Tibial nerve (tissue), 4 donors: ENCODE results near the gene HDGFL2. TPM values are rescaled to one million over a fixed set of nuclear protein-coding genes. Genes with fewer than 3 reads are reported as not detected.

Experiments
- DNase-seq, 2 donors: peaks; one replicate each; pipeline ENCODE4 v3.0.0-alpha.2; 2019; ENCODE audit warnings: low spot score in 2 of 2
- H3K27ac ChIP-seq, 4 donors: fragments of 200-600 bp; sonication (generic) in 3 of 4; one replicate each; pipeline ENCODE4 v1.5.1; 2017 to 2019; ENCODE audit warnings: mild to moderate bottlenecking in 1 of 4
- H3K27me3 ChIP-seq, 2 donors: fragments of 200-600 bp; sonication (generic) in 1 of 2; one replicate each; pipeline versions ENCODE4 v1.5.1 to v1.6.0; 2017 to 2019
- H3K36me3 ChIP-seq, 3 donors: fragments of 200-600 bp; sonication (generic); one replicate each; pipeline ENCODE4 v1.5.1; 2018 to 2019
- H3K4me1 ChIP-seq, 4 donors: fragments of 200-600 bp; sonication (generic) in 3 of 4; one replicate each; pipeline ENCODE4 v1.5.1; 2017 to 2019
- H3K4me3 ChIP-seq, 4 donors: fragments of 200-600 bp; sonication (generic) in 3 of 4; one replicate each; pipeline ENCODE4 v1.5.1; 2017 to 2019; ENCODE audit warnings: mild to moderate bottlenecking in 1 of 4, moderate library complexity in 1 of 4
- H3K9me3 ChIP-seq, 4 donors: fragments of 200-600 bp; sonication (generic) in 3 of 4; one replicate each; pipeline ENCODE4 v1.5.1; 2017 to 2019
- EP300 ChIP-seq, 2 donors: sonication (generic); formaldehyde crosslinking; IDR thresholded peaks; one replicate each; pipeline ENCODE4 v1.6.1; 2017; ENCODE audit warnings: antibody characterized with exemption in 2 of 2, mild to moderate bottlenecking in 1 of 2
- POLR2A ChIP-seq, 2 donors: fragments of 450-650 bp; IDR thresholded peaks; one replicate each; pipeline ENCODE4 v1.6.1; 2017; ENCODE audit warnings: antibody characterized with exemption in 2 of 2, mild to moderate bottlenecking in 2 of 2, moderate library complexity in 2 of 2
- WGBS, 2 donors: methylation state at CpG; one replicate each; pipeline ENCODE4 v1.1.5; 2018; 5-methylcytosine and 5-hydroxymethylcytosine counted together
- total RNA-seq, 4 donors: library from RNA; depleted of rRNA; stranded (reverse); fragments of >200 nt; gene quantifications; one replicate each; pipeline ENCODE4 v1.1.0, GENCODE V29; 2016
- TF ChIP-seq, protein P1 (sequence below), 5 experiments: fragments of 200-600 bp in 3 of 5; fragments of 450-650 bp in 2 of 5; sonication (generic) in 3 of 5; IDR thresholded peaks; one replicate each; pipeline ENCODE4 v1.5.1; 2016 to 2019; ENCODE audit warnings: antibody characterized with exemption in 5 of 5, mild to moderate bottlenecking in 3 of 5, moderate library complexity in 2 of 5

The HDGFL2 gene
- total RNA-seq, 4 donors from 2014 or later, result 30.2 to 54.0 (median 48.7) TPM

DNA sequence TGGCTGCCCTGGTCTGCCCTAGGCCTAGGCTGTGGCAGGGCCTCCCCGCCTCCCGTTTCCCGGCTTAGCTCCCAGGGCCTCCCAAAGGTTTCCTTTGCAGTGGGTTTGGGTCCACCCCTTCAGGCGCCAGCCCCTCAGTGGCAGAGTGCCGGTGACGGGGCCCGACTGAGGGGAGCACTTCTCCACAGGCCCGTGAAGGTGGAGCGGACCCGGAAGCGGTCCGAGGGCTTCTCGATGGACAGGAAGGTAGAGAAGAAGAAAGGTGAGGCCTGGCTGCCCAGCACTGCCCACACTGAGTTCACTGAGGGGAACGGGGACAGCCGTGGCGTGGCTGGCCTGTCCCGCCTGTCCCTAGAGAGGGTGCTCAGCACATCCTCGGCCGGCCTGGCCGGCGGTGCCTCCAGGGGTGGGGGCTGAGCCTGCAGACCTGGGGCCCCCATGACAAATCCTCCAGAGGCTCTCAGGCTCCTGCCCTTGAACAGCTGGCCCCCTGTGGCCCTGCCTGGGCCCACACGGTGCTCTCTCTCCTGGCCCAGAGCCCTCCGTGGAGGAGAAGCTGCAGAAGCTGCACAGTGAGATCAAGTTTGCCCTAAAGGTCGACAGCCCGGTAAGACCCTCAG is 25.8 kb downstream of the HDGFL2 start:
- Histone ChIP-seq H3K27me3 (no peaks in the 10 kb centered on the region), H3K4me1 (no peaks in the 10 kb centered on the region), H3K9me3 (no peaks in the 10 kb centered on the region), H3K4me3 (no peak overlapping the region), H3K36me3 (peaks cover 8 to 98% (median 19%) of the 10 kb centered on the region in 3 donors), H3K27ac (no peak overlapping the region)
- no peak for DNase-seq
- TF ChIP-seq POLR2A (IDR thresholded peaks at IDR 0.05) (no peak), EP300 (IDR thresholded peaks at IDR 0.05) (no peak)
- TF ChIP-seq, protein P1, sequence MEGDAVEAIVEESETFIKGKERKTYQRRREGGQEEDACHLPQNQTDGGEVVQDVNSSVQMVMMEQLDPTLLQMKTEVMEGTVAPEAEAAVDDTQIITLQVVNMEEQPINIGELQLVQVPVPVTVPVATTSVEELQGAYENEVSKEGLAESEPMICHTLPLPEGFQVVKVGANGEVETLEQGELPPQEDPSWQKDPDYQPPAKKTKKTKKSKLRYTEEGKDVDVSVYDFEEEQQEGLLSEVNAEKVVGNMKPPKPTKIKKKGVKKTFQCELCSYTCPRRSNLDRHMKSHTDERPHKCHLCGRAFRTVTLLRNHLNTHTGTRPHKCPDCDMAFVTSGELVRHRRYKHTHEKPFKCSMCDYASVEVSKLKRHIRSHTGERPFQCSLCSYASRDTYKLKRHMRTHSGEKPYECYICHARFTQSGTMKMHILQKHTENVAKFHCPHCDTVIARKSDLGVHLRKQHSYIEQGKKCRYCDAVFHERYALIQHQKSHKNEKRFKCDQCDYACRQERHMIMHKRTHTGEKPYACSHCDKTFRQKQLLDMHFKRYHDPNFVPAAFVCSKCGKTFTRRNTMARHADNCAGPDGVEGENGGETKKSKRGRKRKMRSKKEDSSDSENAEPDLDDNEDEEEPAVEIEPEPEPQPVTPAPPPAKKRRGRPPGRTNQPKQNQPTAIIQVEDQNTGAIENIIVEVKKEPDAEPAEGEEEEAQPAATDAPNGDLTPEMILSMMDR (IDR thresholded peaks at IDR 0.05), result no peak
- WGBS, 2 donors, result 87 to 88% methylated on average over 16 to 22 of the region's 25 CpGs

DNA sequence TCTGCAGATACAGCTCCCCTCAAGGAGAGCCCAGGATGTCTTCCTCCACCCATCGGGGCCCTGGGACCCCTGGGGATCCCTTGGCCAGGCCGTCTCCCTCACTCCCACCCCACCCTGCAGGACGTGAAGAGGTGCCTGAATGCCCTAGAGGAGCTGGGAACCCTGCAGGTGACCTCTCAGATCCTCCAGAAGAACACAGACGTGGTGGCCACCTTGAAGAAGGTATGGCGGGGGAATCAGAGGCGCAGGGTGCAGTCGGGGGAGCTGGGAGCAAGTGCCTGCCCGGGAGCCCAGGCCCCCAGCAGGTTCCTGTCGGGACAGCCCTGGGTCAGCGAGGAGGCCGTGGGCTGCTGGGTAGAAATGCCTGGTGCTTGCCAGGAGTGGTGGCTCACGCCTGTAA is 26.6 kb downstream of the HDGFL2 start:
- Histone ChIP-seq H3K4me1 (no peaks in the 10 kb centered on the region), H3K36me3 (peaks cover 4 to 100% (median 16%) of the 10 kb centered on the region in 3 donors), H3K27me3 (no peaks in the 10 kb centered on the region), H3K27ac (no peak overlapping the region), H3K4me3 (no peak overlapping the region), H3K9me3 (no peaks in the 10 kb centered on the region)
- TF ChIP-seq POLR2A (IDR thresholded peaks at IDR 0.05) (no peak), EP300 (IDR thresholded peaks at IDR 0.05) (no peak)
- TF ChIP-seq, protein P1 (IDR thresholded peaks at IDR 0.05), result no peak
- DNase-seq, result no peak
- 89 to 93% methylated on average over 12 of the region's 12 CpGs for whole genome bisulfite sequencing, 2 donors

DNA sequence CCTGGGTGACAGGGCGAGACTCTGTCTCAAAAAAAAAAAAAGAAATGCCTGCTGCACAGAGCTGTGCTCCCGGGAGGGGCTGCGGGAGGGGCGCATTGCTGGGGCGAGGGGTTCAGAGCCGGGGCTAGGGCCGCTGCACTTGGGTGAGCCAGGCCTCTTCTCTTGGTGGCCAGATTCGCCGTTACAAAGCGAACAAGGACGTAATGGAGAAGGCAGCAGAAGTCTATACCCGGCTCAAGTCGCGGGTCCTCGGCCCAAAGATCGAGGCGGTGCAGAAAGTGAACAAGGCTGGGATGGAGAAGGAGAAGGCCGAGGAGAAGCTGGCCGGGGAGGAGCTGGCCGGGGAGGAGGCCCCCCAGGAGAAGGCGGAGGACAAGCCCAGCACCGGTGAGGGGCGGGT is 27.2 kb downstream of the HDGFL2 start:
- no peaks in the 10 kb centered on the region for H3K9me3 ChIP-seq
- H3K4me3 ChIP-seq, result no peak overlapping the region
- DNase-seq, result no peak
- no peaks in the 10 kb centered on the region for H3K27me3 ChIP-seq
- peaks cover 3 to 100% (median 11%) of the 10 kb centered on the region in 3 donors for H3K36me3 ChIP-seq
- H3K4me1 ChIP-seq, result peaks cover 0 to 5% (median 0%) of the 10 kb centered on the region in 4 donors
- 90 to 91% methylated on average over 23 of the region's 23 CpGs for WGBS, 2 donors
- TF ChIP-seq EP300 (IDR thresholded peaks at IDR 0.05) (no peak), POLR2A (IDR thresholded peaks at IDR 0.05) (no peak)
- no peak overlapping the region for H3K27ac ChIP-seq

DNA sequence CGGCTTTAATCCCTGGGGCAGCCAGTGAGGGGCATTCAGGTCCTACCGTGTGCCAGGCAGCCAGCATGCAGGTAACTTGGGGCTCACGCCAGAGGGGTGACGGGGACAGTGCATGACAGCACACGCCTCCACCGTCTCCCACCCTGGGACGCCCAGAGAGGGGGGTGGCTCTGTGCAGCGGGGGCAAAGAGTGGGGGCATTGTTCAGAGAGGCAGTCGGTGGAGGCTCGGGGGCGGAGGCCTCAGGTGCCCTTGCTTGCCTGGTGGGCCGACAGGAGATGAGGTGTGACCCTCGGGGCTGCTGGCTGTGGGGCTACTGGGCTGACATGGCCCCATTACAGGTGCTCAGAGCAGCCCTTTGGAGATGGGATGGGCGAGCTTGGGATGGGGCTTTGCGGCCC is 27.8 kb downstream of the HDGFL2 start:
- H3K4me3 ChIP-seq, result no peak overlapping the region
- WGBS, 2 donors, result 78 to 81% methylated on average over 13 to 15 of the region's 15 CpGs
- TF ChIP-seq, protein P1 (IDR thresholded peaks at IDR 0.05), result no peak
- TF ChIP-seq POLR2A (IDR thresholded peaks at IDR 0.05) (no peak), EP300 (IDR thresholded peaks at IDR 0.05) (no peak)
- DNase-seq, result no peak
- no peaks in the 10 kb centered on the region for H3K27me3 ChIP-seq
- H3K36me3 ChIP-seq, result peaks cover 3 to 100% (median 11%) of the 10 kb centered on the region in 3 donors
- no peaks in the 10 kb centered on the region for H3K9me3 ChIP-seq
- H3K4me1 ChIP-seq, result peaks cover 0 to 11% (median 0%) of the 10 kb centered on the region in 4 donors
- H3K27ac ChIP-seq, result no peak overlapping the region

DNA sequence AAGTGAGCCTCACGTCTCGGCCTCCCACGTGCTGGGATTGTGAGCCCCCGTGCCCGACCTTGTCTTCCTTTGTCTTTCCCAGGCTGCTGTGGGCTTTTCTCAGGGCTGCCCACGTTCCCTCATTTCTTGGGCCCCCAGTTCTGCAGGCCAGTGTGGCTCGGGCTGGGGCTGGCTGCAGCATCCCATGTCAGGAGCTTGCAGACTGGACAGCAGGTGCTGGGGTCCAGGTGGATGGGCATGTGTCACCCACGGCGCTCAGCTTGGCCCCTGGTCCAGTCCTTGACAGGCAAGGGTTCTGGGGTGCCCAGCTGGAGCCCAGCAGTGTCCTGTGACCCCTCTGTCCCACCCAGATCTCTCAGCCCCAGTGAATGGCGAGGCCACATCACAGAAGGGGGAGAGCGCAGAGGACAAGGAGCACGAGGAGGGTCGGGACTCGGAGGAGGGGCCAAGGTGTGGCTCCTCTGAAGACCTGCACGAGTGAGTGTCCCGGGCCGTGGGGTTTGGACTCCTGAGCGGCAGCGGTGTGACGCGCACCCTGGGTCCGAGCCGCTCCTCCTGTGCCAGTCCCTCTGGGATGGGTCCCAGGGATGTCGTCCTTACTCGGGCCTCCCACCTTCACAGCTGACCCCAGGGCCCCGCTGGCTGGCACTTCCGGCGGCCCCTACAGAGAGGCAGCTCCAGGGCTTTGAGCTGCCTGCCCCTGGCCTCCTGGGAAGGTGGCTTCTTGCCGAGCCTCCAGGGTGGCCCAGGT is 28.9 kb downstream of the HDGFL2 start:
- Histone ChIP-seq H3K9me3 (no peaks in the 10 kb centered on the region), H3K4me3 (no peak overlapping the region), H3K4me1 (peaks cover 0 to 14% (median 0%) of the 10 kb centered on the region in 4 donors), H3K27me3 (no peaks in the 10 kb centered on the region), H3K27ac (no peak overlapping the region), H3K36me3 (peaks cover 3 to 100% (median 10%) of the 10 kb centered on the region in 3 donors)
- WGBS, 2 donors, result 91 to 93% methylated on average over 23 to 25 of the region's 29 CpGs
- DNase-seq, result no peak
- TF ChIP-seq POLR2A (IDR thresholded peaks at IDR 0.05) (no peak), EP300 (IDR thresholded peaks at IDR 0.05) (no peak)
- TF ChIP-seq, protein P1 (IDR thresholded peaks at IDR 0.05), result no peak
